ENCODE data around the gene MYBPH.

MYBPH gene

GRCh38 chr1:203199816-203200571 lies 24.4 kb upstream of the MYBPH start:
- ATAC-seq: no peak
- TF ChIP-seq ZFP3 (CRISPR knock-in tag; IDR thresholded peaks at IDR 0.05) (no peak), PPARA (CRISPR knock-in tag; IDR thresholded peaks at IDR 0.05; ENCODE audit: borderline replicate concordance) (no peak), ZNF565 (CRISPR knock-in tag; conservative IDR thresholded peaks at IDR 0.05; ENCODE audit: low read depth) (no peak), ESRRG (CRISPR knock-in tag; IDR thresholded peaks at IDR 0.05) (no peak), CSRNP3 (CRISPR knock-in tag; IDR thresholded peaks at IDR 0.05) (no peak), TCF4 (CRISPR knock-in tag; IDR thresholded peaks at IDR 0.05; ENCODE audit: borderline replicate concordance) (no peak), ARNTL (CRISPR knock-in tag; IDR thresholded peaks at IDR 0.05; ENCODE audit: borderline replicate concordance, low read depth) (no peak), GLIS3 (CRISPR knock-in tag; IDR thresholded peaks at IDR 0.05) (no peak), ZFP30 (CRISPR knock-in tag; IDR thresholded peaks at IDR 0.05) (no peak), ZNF8 (CRISPR knock-in tag; IDR thresholded peaks at IDR 0.05) (no peak), OSR1 (CRISPR knock-in tag; IDR thresholded peaks at IDR 0.05) (no peak), ZC3H10 (CRISPR knock-in tag; IDR thresholded peaks at IDR 0.05) (no peak), SNAI2 (CRISPR knock-in tag; IDR thresholded peaks at IDR 0.05) (no peak)
- TF ChIP-seq, protein P1, sequence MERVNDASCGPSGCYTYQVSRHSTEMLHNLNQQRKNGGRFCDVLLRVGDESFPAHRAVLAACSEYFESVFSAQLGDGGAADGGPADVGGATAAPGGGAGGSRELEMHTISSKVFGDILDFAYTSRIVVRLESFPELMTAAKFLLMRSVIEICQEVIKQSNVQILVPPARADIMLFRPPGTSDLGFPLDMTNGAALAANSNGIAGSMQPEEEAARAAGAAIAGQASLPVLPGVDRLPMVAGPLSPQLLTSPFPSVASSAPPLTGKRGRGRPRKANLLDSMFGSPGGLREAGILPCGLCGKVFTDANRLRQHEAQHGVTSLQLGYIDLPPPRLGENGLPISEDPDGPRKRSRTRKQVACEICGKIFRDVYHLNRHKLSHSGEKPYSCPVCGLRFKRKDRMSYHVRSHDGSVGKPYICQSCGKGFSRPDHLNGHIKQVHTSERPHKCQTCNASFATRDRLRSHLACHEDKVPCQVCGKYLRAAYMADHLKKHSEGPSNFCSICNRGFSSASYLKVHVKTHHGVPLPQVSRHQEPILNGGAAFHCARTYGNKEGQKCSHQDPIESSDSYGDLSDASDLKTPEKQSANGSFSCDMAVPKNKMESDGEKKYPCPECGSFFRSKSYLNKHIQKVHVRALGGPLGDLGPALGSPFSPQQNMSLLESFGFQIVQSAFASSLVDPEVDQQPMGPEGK (CRISPR knock-in tag; IDR thresholded peaks at IDR 0.05; ENCODE audit: borderline replicate concordance): no peak

DNA sequence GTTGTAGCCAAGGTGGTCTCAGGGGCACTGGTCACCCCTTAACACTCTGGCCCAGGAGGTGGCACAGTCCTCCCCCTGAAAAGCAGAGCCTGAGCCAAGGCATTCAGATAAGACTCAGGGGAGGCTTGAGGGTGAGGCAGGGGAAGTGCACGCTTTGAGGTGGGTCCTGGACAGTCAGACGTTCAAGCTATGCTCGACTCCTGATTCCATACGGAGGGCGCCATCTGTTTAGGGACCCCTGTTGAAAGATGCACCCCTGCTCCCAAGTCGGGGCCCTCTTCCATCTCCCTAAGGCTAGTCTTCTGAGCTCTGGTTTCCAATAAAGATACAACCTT lies 23.8 kb upstream of the MYBPH start:
- no peak for ATAC-seq
- TF ChIP-seq CSDC2 (CRISPR knock-in tag; IDR thresholded peaks at IDR 0.05) (no peak), ZNF8 (CRISPR knock-in tag; IDR thresholded peaks at IDR 0.05) (no peak), GLIS3 (CRISPR knock-in tag; IDR thresholded peaks at IDR 0.05) (no peak), CSRNP3 (CRISPR knock-in tag; IDR thresholded peaks at IDR 0.05) (no peak), ZNF565 (CRISPR knock-in tag; conservative IDR thresholded peaks at IDR 0.05; ENCODE audit: low read depth) (no peak), TOX (CRISPR knock-in tag; IDR thresholded peaks at IDR 0.05; ENCODE audit: borderline replicate concordance) (no peak)

DNA sequence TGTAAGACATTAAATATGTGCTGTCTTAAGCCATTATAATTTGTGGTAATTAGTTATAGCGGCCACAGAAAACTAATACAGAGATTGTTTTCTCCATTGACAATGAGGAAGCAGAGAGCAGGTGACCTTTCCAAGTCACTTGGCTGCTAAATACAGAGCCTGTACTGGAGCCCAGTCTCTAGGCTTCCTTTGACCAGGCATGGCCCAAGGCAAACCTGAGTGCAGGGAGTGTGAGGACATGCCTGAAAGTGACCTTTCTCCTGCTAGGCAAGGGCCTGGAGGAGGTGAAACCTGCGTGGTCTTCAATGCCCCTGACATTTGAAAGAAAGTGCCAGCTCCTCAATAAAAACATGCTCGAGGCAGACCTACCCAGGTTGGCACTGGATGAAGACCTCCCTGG lies 23.4 kb upstream of the MYBPH start:
- ATAC-seq: no peak
- TF ChIP-seq CSRNP3 (CRISPR knock-in tag; IDR thresholded peaks at IDR 0.05) (no peak), SNAI2 (CRISPR knock-in tag; IDR thresholded peaks at IDR 0.05) (no peak), POU6F1 (CRISPR knock-in tag; IDR thresholded peaks at IDR 0.05; ENCODE audit: borderline replicate concordance, low read depth) (no peak), GLIS3 (CRISPR knock-in tag; IDR thresholded peaks at IDR 0.05) (no peak), RARB (CRISPR knock-in tag; IDR thresholded peaks at IDR 0.05) (no peak), ZC3H10 (CRISPR knock-in tag; IDR thresholded peaks at IDR 0.05) (no peak), ZNF8 (CRISPR knock-in tag; IDR thresholded peaks at IDR 0.05) (no peak), ZNF70 (CRISPR knock-in tag; IDR thresholded peaks at IDR 0.05) (no peak), ARNTL (CRISPR knock-in tag; IDR thresholded peaks at IDR 0.05; ENCODE audit: borderline replicate concordance, low read depth) (no peak), ZFP30 (CRISPR knock-in tag; IDR thresholded peaks at IDR 0.05) (no peak), ESRRG (CRISPR knock-in tag; IDR thresholded peaks at IDR 0.05) (no peak), ZFP3 (CRISPR knock-in tag; IDR thresholded peaks at IDR 0.05) (no peak), TCF4 (CRISPR knock-in tag; IDR thresholded peaks at IDR 0.05; ENCODE audit: borderline replicate concordance) (no peak)
- TF ChIP-seq, protein P1 (CRISPR knock-in tag; IDR thresholded peaks at IDR 0.05; ENCODE audit: borderline replicate concordance): no peak
